ENCODE results near the gene CHST7. TPM values are rescaled to one million over a fixed set of nuclear protein-coding genes. Genes with fewer than 3 reads are reported as not detected.

CHST7 gene
- polyA plus RNA-seq, 2 donors, result 0.43 to 1.4 TPM

- H3K4me1 ChIP-seq (ENCODE audit: control insufficient read depth in 2 of 2, insufficient read depth in 2 of 2, low read length in 1 of 2), result peaks cover 0 to 3% of the 10 kb centered on the region in 2 donors
- 36 to 53% methylated on average over 3 of the region's 3 CpGs for WGBS, 2 donors
- no peaks in the 10 kb centered on the region for H3K27me3 ChIP-seq (ENCODE audit: control insufficient read depth in 1 of 2, insufficient read depth in 2 of 2, low read length in 2 of 2)
- H3K9me3 ChIP-seq (ENCODE audit: control insufficient read depth in 2 of 2, insufficient read depth in 1 of 2, low read depth in 1 of 2, low read length in 1 of 2), result no peaks in the 10 kb centered on the region
- H3K36me3 ChIP-seq (ENCODE audit: control insufficient read depth in 2 of 2, insufficient read depth in 2 of 2, low read length in 1 of 2), result no peaks in the 10 kb centered on the region
- H3K27ac ChIP-seq (ENCODE audit: low read depth in 2 of 2, low read length in 1 of 2), result peak overlapping the region; percentile 30 to 49
- no peak overlapping the region for H3K4me3 ChIP-seq (ENCODE audit: low read depth in 1 of 2, low read length in 2 of 2)
These were observed 8.8 kb downstream of the CHST7 start for GRCh38 chrX:46582325-46582724.

- H3K4me1 ChIP-seq (ENCODE audit: control insufficient read depth in 2 of 2, insufficient read depth in 2 of 2, low read length in 1 of 2), result no peaks in the 10 kb centered on the region
- no peaks in the 10 kb centered on the region for H3K27me3 ChIP-seq (ENCODE audit: control insufficient read depth in 1 of 2, insufficient read depth in 2 of 2, low read length in 2 of 2)
- 4 to 11% methylated on average over 1 of the region's 1 CpG for WGBS, 2 donors
- H3K36me3 ChIP-seq (ENCODE audit: control insufficient read depth in 2 of 2, insufficient read depth in 2 of 2, low read length in 1 of 2), result no peaks in the 10 kb centered on the region
- no peaks in the 10 kb centered on the region for H3K9me3 ChIP-seq (ENCODE audit: control insufficient read depth in 2 of 2, insufficient read depth in 1 of 2, low read depth in 1 of 2, low read length in 1 of 2)
- no peak overlapping the region for H3K4me3 ChIP-seq (ENCODE audit: low read depth in 1 of 2, low read length in 2 of 2)
- peak overlapping the region in 1 of 2 donors; percentile 49 for H3K27ac ChIP-seq (ENCODE audit: low read depth in 2 of 2, low read length in 1 of 2)
These were observed 9.4 kb downstream of the CHST7 start for GRCh38 chrX:46582966-46583365.

DNA sequence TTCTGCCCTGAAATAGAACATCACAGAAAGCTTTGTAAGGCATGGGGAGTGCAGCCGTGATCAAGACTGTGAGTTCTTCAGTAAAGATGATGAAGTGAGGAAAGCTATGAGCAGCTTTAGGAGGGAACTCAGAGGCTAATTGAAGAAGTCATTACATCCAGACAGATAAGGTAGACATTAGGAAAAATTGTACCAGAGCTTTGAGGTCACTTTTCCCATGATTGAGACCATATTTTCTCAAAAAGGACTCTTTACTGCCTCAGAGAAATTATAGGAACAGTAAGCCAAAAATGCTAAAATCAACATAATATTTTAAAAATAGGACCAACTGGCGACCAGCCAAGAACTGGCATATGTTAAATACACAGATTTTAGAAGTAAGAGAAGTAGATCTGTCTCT is 11.2 kb downstream of the CHST7 start:
- Histone ChIP-seq H3K27ac (ENCODE audit: low read depth in 2 of 2, low read length in 1 of 2) (no peak overlapping the region), H3K9me3 (ENCODE audit: control insufficient read depth in 2 of 2, insufficient read depth in 1 of 2, low read depth in 1 of 2, low read length in 1 of 2) (no peaks in the 10 kb centered on the region), H3K36me3 (ENCODE audit: control insufficient read depth in 2 of 2, insufficient read depth in 2 of 2, low read length in 1 of 2) (no peaks in the 10 kb centered on the region), H3K27me3 (ENCODE audit: control insufficient read depth in 1 of 2, insufficient read depth in 2 of 2, low read length in 2 of 2) (no peaks in the 10 kb centered on the region), H3K4me1 (ENCODE audit: control insufficient read depth in 2 of 2, insufficient read depth in 2 of 2, low read length in 1 of 2) (no peaks in the 10 kb centered on the region), H3K4me3 (ENCODE audit: low read depth in 1 of 2, low read length in 2 of 2) (no peak overlapping the region)
- WGBS, 2 donors, result 59 to 65% methylated on average over 2 of the region's 2 CpGs

GRCh38 chrX:46587158-46587557 is 13.6 kb downstream of the CHST7 start:
- H3K9me3 ChIP-seq (ENCODE audit: control insufficient read depth in 2 of 2, insufficient read depth in 1 of 2, low read depth in 1 of 2, low read length in 1 of 2), result no peaks in the 10 kb centered on the region
- H3K36me3 ChIP-seq (ENCODE audit: control insufficient read depth in 2 of 2, insufficient read depth in 2 of 2, low read length in 1 of 2), result no peaks in the 10 kb centered on the region
- no peaks in the 10 kb centered on the region for H3K27me3 ChIP-seq (ENCODE audit: control insufficient read depth in 1 of 2, insufficient read depth in 2 of 2, low read length in 2 of 2)
- 19 to 50% methylated on average over 5 of the region's 5 CpGs for WGBS, 2 donors
- no peak overlapping the region for H3K4me3 ChIP-seq (ENCODE audit: low read depth in 1 of 2, low read length in 2 of 2)
- H3K4me1 ChIP-seq (ENCODE audit: control insufficient read depth in 2 of 2, insufficient read depth in 2 of 2, low read length in 1 of 2), result no peaks in the 10 kb centered on the region
- no peak overlapping the region for H3K27ac ChIP-seq (ENCODE audit: low read depth in 2 of 2, low read length in 1 of 2)

DNA sequence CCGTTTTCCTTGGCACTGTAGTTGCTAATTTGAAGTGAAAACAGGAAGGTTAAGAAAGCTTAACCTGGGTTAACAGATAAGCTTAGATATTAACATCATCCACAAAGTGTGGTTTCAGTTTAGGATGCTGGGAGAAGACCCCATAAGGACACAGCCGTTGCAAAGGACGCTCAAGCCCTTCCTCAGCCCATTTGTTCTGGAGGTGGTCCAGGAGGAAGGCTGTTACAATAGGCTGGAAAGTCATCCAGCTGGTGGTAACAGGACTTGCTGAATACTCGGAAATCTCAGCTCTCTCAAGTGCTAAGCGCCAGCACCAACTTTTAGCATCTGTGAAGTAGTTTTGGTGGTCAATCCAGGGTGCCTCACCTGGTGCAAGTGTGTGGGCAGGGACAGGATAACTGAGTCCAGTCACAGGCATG is 14.2 kb downstream of the CHST7 start:
- H3K4me1 ChIP-seq (ENCODE audit: control insufficient read depth in 2 of 2, insufficient read depth in 2 of 2, low read length in 1 of 2), result no peaks in the 10 kb centered on the region
- no peaks in the 10 kb centered on the region for H3K36me3 ChIP-seq (ENCODE audit: control insufficient read depth in 2 of 2, insufficient read depth in 2 of 2, low read length in 1 of 2)
- peak overlapping the region; percentile 19 to 48 for H3K27ac ChIP-seq (ENCODE audit: low read depth in 2 of 2, low read length in 1 of 2)
- no peaks in the 10 kb centered on the region for H3K27me3 ChIP-seq (ENCODE audit: control insufficient read depth in 1 of 2, insufficient read depth in 2 of 2, low read length in 2 of 2)
- 17 to 27% methylated on average over 5 of the region's 5 CpGs for WGBS, 2 donors
- no peaks in the 10 kb centered on the region for H3K9me3 ChIP-seq (ENCODE audit: control insufficient read depth in 2 of 2, insufficient read depth in 1 of 2, low read depth in 1 of 2, low read length in 1 of 2)
- no peak overlapping the region for H3K4me3 ChIP-seq (ENCODE audit: low read depth in 1 of 2, low read length in 2 of 2)

DNA sequence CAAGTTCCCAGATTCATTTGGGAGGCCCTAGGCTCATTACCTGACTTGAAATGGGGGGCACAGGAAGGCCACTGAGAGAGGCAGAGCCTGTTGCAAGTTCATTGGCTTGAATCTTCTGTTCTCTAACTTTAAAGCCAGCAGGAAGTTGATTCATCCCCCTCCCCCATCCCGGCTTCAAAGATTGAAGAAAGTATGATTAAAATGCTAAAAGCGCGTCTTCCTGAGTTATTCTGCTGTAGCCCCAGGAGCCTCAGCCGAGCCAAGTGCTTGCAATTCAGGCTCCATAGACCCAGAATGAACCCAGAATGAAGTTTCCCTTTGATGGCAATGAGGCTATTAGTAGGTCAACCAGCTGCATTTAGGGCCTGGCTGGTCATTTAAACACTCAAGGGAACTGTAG is 14.7 kb downstream of the CHST7 start:
- 27 to 53% methylated on average over 4 of the region's 4 CpGs for WGBS, 2 donors
- H3K4me1 ChIP-seq (ENCODE audit: control insufficient read depth in 2 of 2, insufficient read depth in 2 of 2, low read length in 1 of 2), result no peaks in the 10 kb centered on the region
- no peaks in the 10 kb centered on the region for H3K36me3 ChIP-seq (ENCODE audit: control insufficient read depth in 2 of 2, insufficient read depth in 2 of 2, low read length in 1 of 2)
- no peak overlapping the region for H3K27ac ChIP-seq (ENCODE audit: low read depth in 2 of 2, low read length in 1 of 2)
- H3K4me3 ChIP-seq (ENCODE audit: low read depth in 1 of 2, low read length in 2 of 2), result no peak overlapping the region
- no peaks in the 10 kb centered on the region for H3K9me3 ChIP-seq (ENCODE audit: control insufficient read depth in 2 of 2, insufficient read depth in 1 of 2, low read depth in 1 of 2, low read length in 1 of 2)
- H3K27me3 ChIP-seq (ENCODE audit: control insufficient read depth in 1 of 2, insufficient read depth in 2 of 2, low read length in 2 of 2), result no peaks in the 10 kb centered on the region

GRCh38 chrX:46589977-46590723 is 16.6 kb downstream of the CHST7 start:
- H3K36me3 ChIP-seq (ENCODE audit: control insufficient read depth in 2 of 2, insufficient read depth in 2 of 2, low read length in 1 of 2), result no peaks in the 10 kb centered on the region
- 44 to 70% methylated on average over 7 of the region's 7 CpGs for WGBS, 2 donors
- H3K4me3 ChIP-seq (ENCODE audit: low read depth in 1 of 2, low read length in 2 of 2), result no peak overlapping the region
- H3K27me3 ChIP-seq (ENCODE audit: control insufficient read depth in 1 of 2, insufficient read depth in 2 of 2, low read length in 2 of 2), result no peaks in the 10 kb centered on the region
- H3K27ac ChIP-seq (ENCODE audit: low read depth in 2 of 2, low read length in 1 of 2), result peak overlapping the region in 1 of 2 donors; percentile 33
- no peaks in the 10 kb centered on the region for H3K9me3 ChIP-seq (ENCODE audit: control insufficient read depth in 2 of 2, insufficient read depth in 1 of 2, low read depth in 1 of 2, low read length in 1 of 2)
- H3K4me1 ChIP-seq (ENCODE audit: control insufficient read depth in 2 of 2, insufficient read depth in 2 of 2, low read length in 1 of 2), result no peaks in the 10 kb centered on the region

DNA sequence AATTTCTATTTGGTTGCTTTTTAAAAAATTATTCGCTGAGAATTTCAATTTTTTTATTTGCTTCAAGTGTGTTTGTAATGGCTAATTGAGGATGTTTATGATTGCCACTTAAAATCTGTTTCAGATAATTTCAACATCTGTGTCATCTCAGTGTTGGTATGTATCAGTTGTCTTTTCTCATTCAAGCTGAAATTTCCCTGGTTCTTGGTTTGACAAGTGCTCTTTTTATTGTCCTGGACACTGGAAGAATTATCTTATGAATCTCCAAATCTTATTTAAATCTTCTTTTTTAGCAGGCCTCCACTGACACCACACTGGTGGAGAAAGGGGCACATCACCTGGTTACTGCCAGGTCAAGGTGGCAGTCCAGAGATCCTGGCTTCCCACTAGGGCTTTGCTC is 21.5 kb downstream of the CHST7 start:
- Histone ChIP-seq H3K27ac (ENCODE audit: low read depth in 2 of 2, low read length in 1 of 2) (no peak overlapping the region), H3K27me3 (ENCODE audit: control insufficient read depth in 1 of 2, insufficient read depth in 2 of 2, low read length in 2 of 2) (no peaks in the 10 kb centered on the region)
- 72 to 97% methylated on average over 1 of the region's 1 CpG for WGBS, 2 donors

GRCh38 chrX:46597208-46597607 is 23.6 kb downstream of the CHST7 start:
- Histone ChIP-seq H3K36me3 (ENCODE audit: control insufficient read depth in 2 of 2, insufficient read depth in 2 of 2, low read length in 1 of 2) (no peaks in the 10 kb centered on the region), H3K27me3 (ENCODE audit: control insufficient read depth in 1 of 2, insufficient read depth in 2 of 2, low read length in 2 of 2) (no peaks in the 10 kb centered on the region), H3K27ac (ENCODE audit: low read depth in 2 of 2, low read length in 1 of 2) (no peak overlapping the region), H3K4me1 (ENCODE audit: control insufficient read depth in 2 of 2, insufficient read depth in 2 of 2, low read length in 1 of 2) (no peaks in the 10 kb centered on the region), H3K4me3 (ENCODE audit: low read depth in 1 of 2, low read length in 2 of 2) (no peak overlapping the region), H3K9me3 (ENCODE audit: control insufficient read depth in 2 of 2, insufficient read depth in 1 of 2, low read depth in 1 of 2, low read length in 1 of 2) (no peaks in the 10 kb centered on the region)
- WGBS, 2 donors, result 90 to 96% methylated on average over 8 of the region's 8 CpGs

More for the DNA sequence above, 21.5 kb downstream of the CHST7 start:
- no peaks in the 10 kb centered on the region for H3K4me1 ChIP-seq (ENCODE audit: control insufficient read depth in 2 of 2, insufficient read depth in 2 of 2, low read length in 1 of 2)
- H3K4me3 ChIP-seq (ENCODE audit: low read depth in 1 of 2, low read length in 2 of 2), result no peak overlapping the region
- H3K9me3 ChIP-seq (ENCODE audit: control insufficient read depth in 2 of 2, insufficient read depth in 1 of 2, low read depth in 1 of 2, low read length in 1 of 2), result no peaks in the 10 kb centered on the region
- H3K36me3 ChIP-seq (ENCODE audit: control insufficient read depth in 2 of 2, insufficient read depth in 2 of 2, low read length in 1 of 2), result no peaks in the 10 kb centered on the region

- no peak overlapping the region for H3K27ac ChIP-seq (ENCODE audit: low read depth in 2 of 2, low read length in 1 of 2)
- H3K4me3 ChIP-seq (ENCODE audit: low read depth in 1 of 2, low read length in 2 of 2), result no peak overlapping the region
- no peaks in the 10 kb centered on the region for H3K4me1 ChIP-seq (ENCODE audit: control insufficient read depth in 2 of 2, insufficient read depth in 2 of 2, low read length in 1 of 2)
- WGBS, 2 donors, result 74 to 83% methylated on average over 6 of the region's 6 CpGs
- no peaks in the 10 kb centered on the region for H3K36me3 ChIP-seq (ENCODE audit: control insufficient read depth in 2 of 2, insufficient read depth in 2 of 2, low read length in 1 of 2)
- H3K27me3 ChIP-seq (ENCODE audit: control insufficient read depth in 1 of 2, insufficient read depth in 2 of 2, low read length in 2 of 2), result no peaks in the 10 kb centered on the region
- no peaks in the 10 kb centered on the region for H3K9me3 ChIP-seq (ENCODE audit: control insufficient read depth in 2 of 2, insufficient read depth in 1 of 2, low read depth in 1 of 2, low read length in 1 of 2)
These were observed 24.2 kb downstream of the CHST7 start for GRCh38 chrX:46597771-46598170.

All from esophagus (tissue), 2 donors.